GM19099 (cell line): Measurements from ENCODE around the gene RAB18.

Experiments used
- POLR2A ChIP-seq: IDR thresholded peaks from 3 replicates; pipeline ENCODE4 v1.6.1; 2011; ENCODE audit warnings: low read depth; ENCODE audit not compliant: insufficient read length; ENCODE audit errors: extremely low read depth

RAB18 gene

DNA sequence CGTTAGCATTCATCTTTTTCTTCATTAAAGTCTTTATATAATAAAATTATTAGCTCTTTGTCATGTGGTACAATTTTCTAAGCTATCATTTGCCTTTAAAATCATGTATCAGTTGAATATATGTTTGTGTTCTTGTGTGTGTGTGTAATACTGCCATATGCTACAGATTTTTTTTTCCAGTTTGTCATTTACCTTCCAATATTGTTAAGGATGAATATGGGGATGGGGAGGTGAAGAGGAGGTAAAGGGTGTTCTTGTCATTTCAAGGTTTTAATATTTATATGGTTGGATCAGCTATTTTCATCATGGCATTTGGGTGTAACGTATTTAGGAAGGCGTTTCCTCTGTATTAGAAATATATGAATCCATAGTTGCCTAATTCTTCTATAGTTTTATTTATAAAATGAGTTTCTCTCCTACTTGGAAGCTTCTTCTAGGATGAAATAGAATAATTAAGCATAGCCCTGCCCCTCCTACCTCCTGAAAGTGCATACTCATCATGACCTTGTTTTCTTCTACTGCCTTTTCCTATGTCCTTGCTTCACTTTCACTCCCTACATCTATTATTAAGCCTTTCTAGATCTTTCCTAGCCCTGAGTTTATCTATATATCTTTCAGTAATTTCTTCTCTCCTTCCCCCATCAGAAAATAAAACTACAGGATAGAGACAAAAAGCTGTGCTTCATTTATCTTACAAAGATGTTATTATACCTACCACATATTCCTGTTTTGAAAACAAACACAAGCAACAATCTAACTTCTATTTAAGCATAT lies 25.1 kb downstream of the RAB18 start:
- no peak for TF ChIP-seq POLR2A

GRCh38 chr10:27530477-27530876 lies 26.4 kb downstream of the RAB18 start:
- TF ChIP-seq POLR2A, result no peak

GRCh38 chr10:27531336-27531847 lies 27.3 kb downstream of the RAB18 start:
- TF ChIP-seq POLR2A, result no peak

- TF ChIP-seq POLR2A, result no peak
These were observed 30.1 kb downstream of the RAB18 start for GRCh38 chr10:27534161-27534700.

- TF ChIP-seq POLR2A, result no peak
These were observed 31.2 kb downstream of the RAB18 start for GRCh38 chr10:27535317-27535716.

GRCh38 chr10:27536437-27536836 lies 32.3 kb downstream of the RAB18 start:
- TF ChIP-seq POLR2A, result no peak

DNA sequence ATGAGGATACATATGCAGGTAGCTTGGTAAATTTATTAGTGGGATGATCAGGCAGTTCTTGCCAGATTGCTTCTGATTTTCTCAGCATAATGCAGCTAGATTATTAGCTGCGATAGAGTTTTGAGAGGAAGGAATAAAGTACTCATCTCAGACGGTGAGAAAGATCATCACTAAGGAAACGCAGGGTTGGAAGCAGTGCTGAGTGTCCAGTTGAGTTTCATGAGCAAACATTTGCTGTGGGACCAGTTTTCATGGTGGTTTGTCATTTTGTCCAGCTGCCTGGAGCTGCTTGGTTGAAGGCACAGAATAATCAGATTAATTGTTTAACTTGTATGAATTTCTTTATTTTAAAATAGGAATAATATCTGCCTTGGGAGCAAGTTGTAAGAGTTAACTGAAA lies 33.1 kb downstream of the RAB18 start:
- TF ChIP-seq POLR2A, result no peak

DNA sequence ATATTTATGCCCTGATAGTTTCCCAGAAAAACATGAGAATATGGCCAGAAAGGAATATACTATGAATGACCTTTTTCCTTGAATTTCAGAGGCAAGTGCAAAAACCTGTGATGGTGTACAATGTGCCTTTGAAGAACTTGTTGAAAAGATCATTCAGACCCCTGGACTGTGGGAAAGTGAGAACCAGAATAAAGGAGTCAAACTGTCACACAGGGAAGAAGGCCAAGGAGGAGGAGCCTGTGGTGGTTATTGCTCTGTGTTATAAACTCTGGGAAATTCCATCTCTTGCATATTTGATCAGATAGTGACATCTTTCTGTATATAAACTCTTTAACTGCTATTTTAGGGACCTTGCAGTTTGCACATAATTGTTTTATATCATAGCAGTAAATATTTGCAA lies 33.7 kb downstream of the RAB18 start:
- no peak for TF ChIP-seq POLR2A

DNA sequence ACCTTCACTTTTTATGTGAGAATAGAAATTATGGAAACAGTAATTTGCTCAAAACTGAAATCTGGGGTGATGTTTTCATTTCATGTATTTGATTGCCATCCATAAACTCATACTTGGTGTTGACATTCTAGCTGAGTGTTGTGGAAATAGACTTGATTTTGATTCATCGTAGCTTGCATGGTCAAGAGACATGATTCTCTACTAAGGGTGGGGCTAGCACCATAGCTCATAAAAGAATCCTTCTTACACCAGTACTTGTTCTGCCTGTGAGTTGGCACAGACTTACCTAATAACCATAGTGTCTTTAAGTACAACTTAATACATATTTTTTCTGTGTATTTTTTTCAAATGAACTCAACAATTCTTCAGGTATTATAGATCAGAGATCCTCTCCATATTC lies 36.6 kb downstream of the RAB18 start:
- no peak for TF ChIP-seq POLR2A

- TF ChIP-seq POLR2A, result no peak
These were observed 38.0 kb downstream of the RAB18 start for GRCh38 chr10:27541796-27542729.

DNA sequence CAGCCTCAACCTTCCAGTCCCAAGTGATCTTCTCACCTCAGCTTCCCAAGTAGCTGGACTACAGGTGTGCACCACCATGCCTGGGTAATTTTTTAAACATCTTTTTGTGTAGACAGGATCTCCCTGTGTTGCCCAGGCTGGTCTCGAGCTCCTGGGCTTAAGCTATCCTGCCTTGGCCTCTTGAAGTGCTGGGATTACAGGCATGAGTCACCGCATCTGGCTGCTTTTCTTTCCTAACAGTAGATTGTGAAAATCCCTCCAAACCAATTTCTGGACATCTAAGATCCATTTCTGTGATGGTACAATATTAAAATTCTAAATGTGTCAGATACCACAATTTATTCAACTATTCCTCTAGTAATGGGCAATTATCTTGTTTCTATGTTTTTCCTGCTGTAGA lies 38.7 kb downstream of the RAB18 start:
- TF ChIP-seq POLR2A, result no peak

GRCh38 chr10:27547047-27547446 lies 42.9 kb downstream of the RAB18 start:
- no peak for TF ChIP-seq POLR2A

DNA sequence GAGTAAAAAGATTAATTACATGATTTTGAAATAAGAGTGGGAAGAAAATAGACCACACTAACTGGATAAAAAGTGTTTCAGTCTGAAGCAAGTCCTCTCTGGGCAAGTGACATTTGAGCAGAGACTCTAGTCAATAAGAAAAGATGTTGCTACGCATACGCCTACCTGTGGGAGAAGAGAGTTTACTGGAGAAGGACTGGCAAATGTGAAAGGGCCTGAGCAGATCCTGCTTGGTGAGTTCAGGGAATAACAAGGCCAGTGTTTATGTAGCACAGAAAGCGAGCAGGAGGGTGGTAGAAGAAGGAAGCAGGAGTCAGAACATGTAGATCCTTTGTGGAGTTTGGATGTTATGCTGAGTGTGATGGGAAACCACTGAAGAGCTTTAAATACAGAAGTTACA lies 43.4 kb downstream of the RAB18 start:
- no peak for TF ChIP-seq POLR2A

DNA sequence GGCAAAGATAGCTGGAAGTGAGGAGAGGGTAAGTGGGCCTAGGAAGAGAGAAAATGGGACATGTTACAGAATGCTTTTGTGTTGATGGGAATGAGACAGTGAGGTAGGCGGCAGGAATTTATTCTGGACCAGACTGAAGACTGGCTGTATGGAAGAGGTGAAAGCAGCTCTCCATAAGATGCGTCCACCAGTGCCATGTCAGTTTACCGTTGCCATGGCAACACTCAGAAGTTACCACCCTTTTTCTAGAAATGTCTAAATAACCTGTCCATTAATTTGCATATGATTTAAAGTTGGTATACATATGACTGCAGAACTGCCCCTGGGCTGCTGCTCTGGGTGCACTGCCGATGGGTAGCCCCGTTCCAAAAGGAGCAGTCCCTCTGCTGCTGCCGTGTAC lies 46.7 kb downstream of the RAB18 start:
- TF ChIP-seq POLR2A, result no peak

DNA sequence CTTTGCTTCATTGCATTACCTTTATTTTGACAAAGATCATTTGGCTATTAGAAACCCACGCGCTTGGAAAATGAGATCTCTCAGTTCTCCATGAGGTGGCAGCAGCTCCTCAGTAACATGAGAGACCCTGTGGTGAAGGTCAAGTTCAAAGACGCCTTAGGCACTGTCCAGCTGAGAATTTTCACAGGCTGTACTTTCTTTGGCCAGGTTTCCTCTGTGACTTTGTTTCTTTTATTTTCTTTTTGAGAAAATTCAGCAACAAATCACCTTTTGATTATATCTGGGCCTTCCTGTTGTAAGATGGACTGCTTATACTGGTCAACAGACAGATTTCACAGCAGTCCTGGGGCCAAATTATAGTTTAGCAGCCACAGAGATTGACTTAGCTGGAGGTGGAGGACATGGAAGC lies 54.5 kb downstream of the RAB18 start:
- TF ChIP-seq POLR2A, result no peak

DNA sequence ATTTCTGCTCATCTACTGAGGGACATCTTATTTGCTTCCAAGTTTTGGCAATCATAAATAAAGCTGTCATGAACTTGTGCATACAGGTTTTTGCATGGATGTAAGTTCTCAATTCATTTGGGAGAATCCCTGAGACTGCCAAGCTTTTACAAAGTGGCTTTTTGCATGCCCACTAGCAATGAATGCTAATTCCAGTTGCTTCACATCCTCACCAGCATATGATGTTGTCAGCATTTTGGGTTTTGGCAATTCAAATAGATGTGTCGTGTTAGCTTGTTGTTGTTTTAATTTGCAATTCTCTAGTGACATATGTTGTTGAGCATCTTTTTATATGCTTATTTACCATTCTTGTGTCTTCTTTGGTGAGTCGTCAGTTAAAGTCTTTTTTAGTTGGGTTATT lies 57.2 kb downstream of the RAB18 start:
- TF ChIP-seq POLR2A, result no peak

DNA sequence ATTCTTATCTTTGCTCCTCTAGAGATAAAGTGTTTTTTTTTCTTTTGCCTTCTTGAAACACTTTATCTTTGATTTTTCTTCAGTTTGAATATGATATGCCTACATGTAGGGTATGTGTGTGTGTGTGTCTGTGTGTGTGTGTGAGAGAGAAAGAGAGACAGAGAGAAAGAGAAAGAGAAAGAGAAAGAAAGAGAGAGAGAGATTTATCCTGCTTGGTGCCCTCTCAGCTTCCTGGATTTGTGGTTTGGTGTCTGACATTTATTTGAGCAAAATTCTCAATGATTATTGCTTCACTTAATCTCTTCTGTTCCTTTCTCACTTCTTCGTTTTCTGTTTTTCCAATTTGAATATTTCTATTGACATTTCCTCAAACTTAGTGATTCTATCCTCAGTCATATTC lies 60.3 kb downstream of the RAB18 start:
- TF ChIP-seq POLR2A, result no peak
